Tibial nerve (tissue), 4 donors: ENCODE data around the gene PRRT1. TPM values are rescaled to one million over a fixed set of nuclear protein-coding genes. Genes with fewer than 3 reads are reported as not detected.

Source experiments
- DNase-seq, 2 donors: peaks; one replicate each; pipeline ENCODE4 v3.0.0-alpha.2; 2019; ENCODE audit warnings: low spot score in 2 of 2
- H3K27ac ChIP-seq, 4 donors: fragments of 200-600 bp; sonication (generic) in 3 of 4; one replicate each; pipeline ENCODE4 v1.5.1; 2017 to 2019; ENCODE audit warnings: mild to moderate bottlenecking in 1 of 4
- H3K27me3 ChIP-seq, 2 donors: fragments of 200-600 bp; sonication (generic) in 1 of 2; one replicate each; pipeline versions ENCODE4 v1.5.1 to v1.6.0; 2017 to 2019
- H3K36me3 ChIP-seq, 3 donors: fragments of 200-600 bp; sonication (generic); one replicate each; pipeline ENCODE4 v1.5.1; 2018 to 2019
- H3K4me1 ChIP-seq, 4 donors: fragments of 200-600 bp; sonication (generic) in 3 of 4; one replicate each; pipeline ENCODE4 v1.5.1; 2017 to 2019
- H3K4me3 ChIP-seq, 4 donors: fragments of 200-600 bp; sonication (generic) in 3 of 4; one replicate each; pipeline ENCODE4 v1.5.1; 2017 to 2019; ENCODE audit warnings: mild to moderate bottlenecking in 1 of 4, moderate library complexity in 1 of 4
- H3K9me3 ChIP-seq, 4 donors: fragments of 200-600 bp; sonication (generic) in 3 of 4; one replicate each; pipeline ENCODE4 v1.5.1; 2017 to 2019
- CTCF ChIP-seq, 5 experiments: fragments of 200-600 bp in 3 of 5; fragments of 450-650 bp in 2 of 5; sonication (generic) in 3 of 5; IDR thresholded peaks; one replicate each; pipeline ENCODE4 v1.5.1; 2016 to 2019; ENCODE audit warnings: antibody characterized with exemption in 5 of 5, mild to moderate bottlenecking in 3 of 5, moderate library complexity in 2 of 5
- EP300 ChIP-seq, 2 donors: sonication (generic); formaldehyde crosslinking; IDR thresholded peaks; one replicate each; pipeline ENCODE4 v1.6.1; 2017; ENCODE audit warnings: antibody characterized with exemption in 2 of 2, mild to moderate bottlenecking in 1 of 2
- POLR2A ChIP-seq, 2 donors: fragments of 450-650 bp; IDR thresholded peaks; one replicate each; pipeline ENCODE4 v1.6.1; 2017; ENCODE audit warnings: antibody characterized with exemption in 2 of 2, mild to moderate bottlenecking in 2 of 2, moderate library complexity in 2 of 2
- WGBS, 2 donors: methylation state at CpG; one replicate each; pipeline ENCODE4 v1.1.5; 2018; 5-methylcytosine and 5-hydroxymethylcytosine counted together
- total RNA-seq, 4 donors: library from RNA; depleted of rRNA; stranded (reverse); fragments of >200 nt; gene quantifications; one replicate each; pipeline ENCODE4 v1.1.0, GENCODE V29; 2016

Gene PRRT1
- total RNA-seq, 4 donors from 2014 or later, result 0.21 to 2.7 (median 1.7) TPM

- H3K27ac ChIP-seq, result peak overlapping the region in 2 of 4 donors; percentile 98 to 100
- H3K36me3 ChIP-seq, result peaks cover 0 to 48% (median 16%) of the 10 kb centered on the region in 3 donors
- H3K4me3 ChIP-seq, result peak overlapping the region in 1 of 4 donors; percentile 88
- no peaks in the 10 kb centered on the region for H3K9me3 ChIP-seq
- no peak for DNase-seq
- no peak for TF ChIP-seq EP300 (IDR thresholded peaks at IDR 0.05)
- TF ChIP-seq POLR2A (IDR thresholded peaks at IDR 0.05), result no peak
- no peak for TF ChIP-seq CTCF (IDR thresholded peaks at IDR 0.05)
- no peaks in the 10 kb centered on the region for H3K27me3 ChIP-seq
- H3K4me1 ChIP-seq, result peaks cover 0 to 72% (median 26%) of the 10 kb centered on the region in 4 donors
- 55 to 67% methylated on average over 10 of the region's 10 CpGs for WGBS, 2 donors
Measured at GRCh38 chr6:32179766-32180405, 28.1 kb upstream of the PRRT1 start.

GRCh38 chr6:32178547-32179440 lies 27.1 kb upstream of the PRRT1 start:
- peaks cover 0 to 42% (median 16%) of the 10 kb centered on the region in 3 donors for H3K36me3 ChIP-seq
- H3K27ac ChIP-seq, result peak overlapping the region; percentile 91 to 100 (median 95)

GRCh38 chr6:32177788-32178546 lies 26.2 kb upstream of the PRRT1 start, which contains the start of gene RNF5:
Gene RNF5, plus strand, starts transcription at chr6:32178405. Its CDS starts 107 bp downstream, at chr6:32178512.
- peak within 1 kb of the TSS; percentile 91 to 100 (median 95) for H3K27ac ChIP-seq
- H3K36me3 ChIP-seq, result peaks cover 0 to 34% (median 8%) of the 10 kb centered on the region in 3 donors
- no peaks in the 10 kb centered on the region for H3K27me3 ChIP-seq
- peak within 1 kb of the TSS; percentile 54 to 88 (median 71) for H3K4me3 ChIP-seq
- H3K4me1 ChIP-seq, result peaks cover 0 to 79% (median 32%) of the 10 kb centered on the region in 4 donors
- H3K9me3 ChIP-seq, result no peaks in the 10 kb centered on the region
- peak; percentile 95 to 99 for DNase-seq
- TF ChIP-seq CTCF (IDR thresholded peaks at IDR 0.05) (no peak), EP300 (IDR thresholded peaks at IDR 0.05) (peak; percentile 48 to 86), POLR2A (IDR thresholded peaks at IDR 0.05) (peak; percentile 45 to 66)
- WGBS, 2 donors, result 0 to 1% methylated on average over 33 of the region's 33 CpGs

More at GRCh38 chr6:32178547-32179440, 27.1 kb upstream of the PRRT1 start:
- TF ChIP-seq CTCF (IDR thresholded peaks at IDR 0.05), result no peak
- TF ChIP-seq POLR2A (IDR thresholded peaks at IDR 0.05), result no peak
- TF ChIP-seq EP300 (IDR thresholded peaks at IDR 0.05), result no peak
- Histone ChIP-seq H3K27me3 (no peaks in the 10 kb centered on the region), H3K4me3 (peak overlapping the region; percentile 48 to 88 (median 71)), H3K9me3 (no peaks in the 10 kb centered on the region), H3K4me1 (peaks cover 0 to 72% (median 32%) of the 10 kb centered on the region in 4 donors)
- 2 to 3% methylated on average over 24 of the region's 24 CpGs for WGBS, 2 donors
- no peak for DNase-seq

- DNase-seq, result no peak
- Histone ChIP-seq H3K27ac (peak overlapping the region; percentile 91 to 100 (median 95)), H3K9me3 (no peaks in the 10 kb centered on the region), H3K4me3 (peak overlapping the region; percentile 54 to 88 (median 71)), H3K36me3 (peaks cover 0 to 27% (median 4%) of the 10 kb centered on the region in 3 donors), H3K27me3 (no peaks in the 10 kb centered on the region), H3K4me1 (peaks cover 0 to 80% (median 32%) of the 10 kb centered on the region in 4 donors)
- WGBS, 2 donors, result 0% methylated on average over 20 of the region's 20 CpGs
- TF ChIP-seq CTCF (IDR thresholded peaks at IDR 0.05) (no peak), POLR2A (IDR thresholded peaks at IDR 0.05) (peak; percentile 7 to 38), EP300 (IDR thresholded peaks at IDR 0.05) (peak in 1 of 2 donors; percentile 72)
Measured at GRCh38 chr6:32177183-32177787, 25.5 kb upstream of the PRRT1 start.
